HepG2 (cell line): ENCODE measurements around the gene HERPUD2.

Source experiments
- ATF3 ChIP-seq: sonication (generic); formaldehyde crosslinking; IDR thresholded peaks from 2 replicates; pipeline ENCODE4 v1.4.0; 2020; ENCODE audit warnings: missing genetic modification reagents
- EHMT2 ChIP-seq: fragments of 200-600 bp; sonication (generic); IDR thresholded peaks from 2 replicates; pipeline ENCODE4 v1.7.0; 2017; ENCODE audit warnings: antibody characterized with exemption, low read depth, low read length, borderline replicate concordance
- POLR2A ChIP-seq, 2 experiments: IDR thresholded peaks; 2 replicates each; pipeline ENCODE4 v1.6.1; 2011; ENCODE audit warnings: low read depth in 2 of 2, low read length in 2 of 2, mild to moderate bottlenecking in 1 of 2, moderate library complexity in 1 of 2; ENCODE audit not compliant: insufficient read depth in 1 of 2
- YY1 ChIP-seq: IDR thresholded peaks from 2 replicates; pipeline ENCODE4 v1.6.1; 2011; ENCODE audit warnings: low read length, low read depth, moderate library complexity, mild to moderate bottlenecking; ENCODE audit not compliant: insufficient read depth, insufficient replicate concordance
- ZBTB21 ChIP-seq: sonication (generic); formaldehyde crosslinking; IDR thresholded peaks from 2 replicates; pipeline ENCODE4 v1.4.0; 2020; ENCODE audit warnings: missing genetic modification reagents
- TF ChIP-seq, protein P1 (sequence below): sonication (generic); formaldehyde crosslinking; IDR thresholded peaks from 2 replicates; pipeline ENCODE4 v1.5.0; 2020; ENCODE audit warnings: mild to moderate bottlenecking, missing genetic modification reagents, moderate library complexity

GRCh38 chr7:35691366-35691765 lies 3.6 kb downstream of the HERPUD2 start:
- no peak for TF ChIP-seq YY1
- no peak for TF ChIP-seq ATF3 (CRISPR knock-in tag)
- TF ChIP-seq, protein P1, sequence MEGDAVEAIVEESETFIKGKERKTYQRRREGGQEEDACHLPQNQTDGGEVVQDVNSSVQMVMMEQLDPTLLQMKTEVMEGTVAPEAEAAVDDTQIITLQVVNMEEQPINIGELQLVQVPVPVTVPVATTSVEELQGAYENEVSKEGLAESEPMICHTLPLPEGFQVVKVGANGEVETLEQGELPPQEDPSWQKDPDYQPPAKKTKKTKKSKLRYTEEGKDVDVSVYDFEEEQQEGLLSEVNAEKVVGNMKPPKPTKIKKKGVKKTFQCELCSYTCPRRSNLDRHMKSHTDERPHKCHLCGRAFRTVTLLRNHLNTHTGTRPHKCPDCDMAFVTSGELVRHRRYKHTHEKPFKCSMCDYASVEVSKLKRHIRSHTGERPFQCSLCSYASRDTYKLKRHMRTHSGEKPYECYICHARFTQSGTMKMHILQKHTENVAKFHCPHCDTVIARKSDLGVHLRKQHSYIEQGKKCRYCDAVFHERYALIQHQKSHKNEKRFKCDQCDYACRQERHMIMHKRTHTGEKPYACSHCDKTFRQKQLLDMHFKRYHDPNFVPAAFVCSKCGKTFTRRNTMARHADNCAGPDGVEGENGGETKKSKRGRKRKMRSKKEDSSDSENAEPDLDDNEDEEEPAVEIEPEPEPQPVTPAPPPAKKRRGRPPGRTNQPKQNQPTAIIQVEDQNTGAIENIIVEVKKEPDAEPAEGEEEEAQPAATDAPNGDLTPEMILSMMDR: no peak
- TF ChIP-seq ZBTB21 (CRISPR knock-in tag): no peak
- TF ChIP-seq EHMT2: no peak
- no peak for TF ChIP-seq POLR2A (IDR thresholded peaks at IDR 0.05; ENCODE audit: insufficient read depth in 1 of 2, low read depth in 2 of 2, low read length in 2 of 2)
